ENCODE measurements around the gene IQGAP1. TPM values are rescaled to one million over a fixed set of nuclear protein-coding genes. Genes with fewer than 3 reads are reported as not detected.
"Not testable (repeated sequence)": the region's sequence is repeated elsewhere in the genome, so short reads cannot be mapped to it uniquely, and the experiment has no call there.

IQGAP1 gene, protein sequence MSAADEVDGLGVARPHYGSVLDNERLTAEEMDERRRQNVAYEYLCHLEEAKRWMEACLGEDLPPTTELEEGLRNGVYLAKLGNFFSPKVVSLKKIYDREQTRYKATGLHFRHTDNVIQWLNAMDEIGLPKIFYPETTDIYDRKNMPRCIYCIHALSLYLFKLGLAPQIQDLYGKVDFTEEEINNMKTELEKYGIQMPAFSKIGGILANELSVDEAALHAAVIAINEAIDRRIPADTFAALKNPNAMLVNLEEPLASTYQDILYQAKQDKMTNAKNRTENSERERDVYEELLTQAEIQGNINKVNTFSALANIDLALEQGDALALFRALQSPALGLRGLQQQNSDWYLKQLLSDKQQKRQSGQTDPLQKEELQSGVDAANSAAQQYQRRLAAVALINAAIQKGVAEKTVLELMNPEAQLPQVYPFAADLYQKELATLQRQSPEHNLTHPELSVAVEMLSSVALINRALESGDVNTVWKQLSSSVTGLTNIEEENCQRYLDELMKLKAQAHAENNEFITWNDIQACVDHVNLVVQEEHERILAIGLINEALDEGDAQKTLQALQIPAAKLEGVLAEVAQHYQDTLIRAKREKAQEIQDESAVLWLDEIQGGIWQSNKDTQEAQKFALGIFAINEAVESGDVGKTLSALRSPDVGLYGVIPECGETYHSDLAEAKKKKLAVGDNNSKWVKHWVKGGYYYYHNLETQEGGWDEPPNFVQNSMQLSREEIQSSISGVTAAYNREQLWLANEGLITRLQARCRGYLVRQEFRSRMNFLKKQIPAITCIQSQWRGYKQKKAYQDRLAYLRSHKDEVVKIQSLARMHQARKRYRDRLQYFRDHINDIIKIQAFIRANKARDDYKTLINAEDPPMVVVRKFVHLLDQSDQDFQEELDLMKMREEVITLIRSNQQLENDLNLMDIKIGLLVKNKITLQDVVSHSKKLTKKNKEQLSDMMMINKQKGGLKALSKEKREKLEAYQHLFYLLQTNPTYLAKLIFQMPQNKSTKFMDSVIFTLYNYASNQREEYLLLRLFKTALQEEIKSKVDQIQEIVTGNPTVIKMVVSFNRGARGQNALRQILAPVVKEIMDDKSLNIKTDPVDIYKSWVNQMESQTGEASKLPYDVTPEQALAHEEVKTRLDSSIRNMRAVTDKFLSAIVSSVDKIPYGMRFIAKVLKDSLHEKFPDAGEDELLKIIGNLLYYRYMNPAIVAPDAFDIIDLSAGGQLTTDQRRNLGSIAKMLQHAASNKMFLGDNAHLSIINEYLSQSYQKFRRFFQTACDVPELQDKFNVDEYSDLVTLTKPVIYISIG (N-terminal part only)
- total RNA-seq (100 to 1,000 TPM; 273 to 297 TPM), polyA plus RNA-seq (100 to 1,000 TPM in 1 of 2 donors, 10 to 100 TPM in 1; 61.1 to 134 TPM)
- long read RNA-seq, donor 1, partial matches to known transcripts, result 242 of 265 reads
- long read RNA-seq, donor 1, other reads (novel, unspliced or antisense), result 19 of 265 reads
- long read RNA-seq, donor 2, full-length matches to known transcripts, result 26 of 110 reads
- long read RNA-seq, donor 2, partial matches to known transcripts, result 61 of 110 reads
- long read RNA-seq, donor 2, other reads (novel, unspliced or antisense), result 23 of 110 reads

GRCh38 chr15:90387534-90388461 is at the start of gene IQGAP1:
IQGAP1 (plus strand) TSS chr15:90388242; CDS start chr15:90388342, 100 bp downstream.
- H3K4me3 ChIP-seq (ENCODE audit: low read length in 2 of 2), result peak within 1 kb of the TSS; percentile 80 to 84
- H3K27ac ChIP-seq (ENCODE audit: low read depth in 1 of 2, low read length in 2 of 2), result peak within 1 kb of the TSS; percentile 90 to 97
- WGBS, 2 donors, result 6 to 7% methylated on average over 50 to 62 of the region's 62 CpGs
- ATAC-seq (ENCODE audit: low FRiP score) (peak; percentile 98), DNase-seq (peak; percentile 99)
- peaks cover 0 to 3% of the 10 kb centered on the region in 2 donors for H3K4me1 ChIP-seq (ENCODE audit: control insufficient read depth in 1 of 2, insufficient read depth in 2 of 2, low read length in 2 of 2)
- H3K9me3 ChIP-seq (ENCODE audit: control insufficient read depth, low read length), result no peaks in the 10 kb centered on the region
- no peaks in the 10 kb centered on the region for H3K27me3 ChIP-seq (ENCODE audit: control insufficient read depth in 1 of 2, insufficient read depth in 2 of 2, low read length in 1 of 2)
- intact Hi-C loops (cut with DNase I), result no loop called here
- H3K36me3 ChIP-seq (ENCODE audit: control insufficient read depth in 1 of 2, insufficient read depth in 2 of 2, low read length in 1 of 2), result no peaks in the 10 kb centered on the region

DNA sequence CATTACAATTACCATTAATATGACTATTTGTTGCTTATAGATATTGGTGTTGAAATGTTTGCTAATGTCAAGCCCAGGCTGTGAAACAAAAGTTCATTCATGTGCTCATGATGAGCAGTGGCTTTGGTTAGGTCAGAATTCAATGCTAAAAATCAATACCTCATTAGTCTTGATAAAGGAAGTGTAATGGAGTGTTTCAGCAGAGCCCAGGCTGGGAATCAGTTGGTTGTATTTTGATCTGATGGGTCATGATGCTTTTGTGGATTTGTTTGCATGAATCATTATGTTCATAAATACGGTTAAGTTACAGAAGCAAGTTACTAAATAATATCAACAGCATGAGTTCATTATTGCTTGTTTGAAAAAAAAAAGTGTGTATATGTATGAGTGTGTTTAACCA is 49.5 kb upstream of the IQGAP1 start:
- Histone ChIP-seq H3K9me3 (ENCODE audit: control insufficient read depth, low read length) (no peaks in the 10 kb centered on the region), H3K4me1 (ENCODE audit: control insufficient read depth in 1 of 2, insufficient read depth in 2 of 2, low read length in 2 of 2) (peaks cover 0 to 4% of the 10 kb centered on the region in 2 donors), H3K27me3 (ENCODE audit: control insufficient read depth in 1 of 2, insufficient read depth in 2 of 2, low read length in 1 of 2) (no peaks in the 10 kb centered on the region), H3K36me3 (ENCODE audit: control insufficient read depth in 1 of 2, insufficient read depth in 2 of 2, low read length in 1 of 2) (no peaks in the 10 kb centered on the region), H3K4me3 (ENCODE audit: low read length in 2 of 2) (no peak overlapping the region), H3K27ac (ENCODE audit: low read depth in 1 of 2, low read length in 2 of 2) (no peak overlapping the region)
- WGBS, 2 donors, result 92 to 97% methylated on average over 1 of the region's 1 CpG
- DNase-seq, result no peak
- no peak for ATAC-seq (ENCODE audit: low FRiP score)
- intact Hi-C loops (cut with DNase I), result no loop called here

DNA sequence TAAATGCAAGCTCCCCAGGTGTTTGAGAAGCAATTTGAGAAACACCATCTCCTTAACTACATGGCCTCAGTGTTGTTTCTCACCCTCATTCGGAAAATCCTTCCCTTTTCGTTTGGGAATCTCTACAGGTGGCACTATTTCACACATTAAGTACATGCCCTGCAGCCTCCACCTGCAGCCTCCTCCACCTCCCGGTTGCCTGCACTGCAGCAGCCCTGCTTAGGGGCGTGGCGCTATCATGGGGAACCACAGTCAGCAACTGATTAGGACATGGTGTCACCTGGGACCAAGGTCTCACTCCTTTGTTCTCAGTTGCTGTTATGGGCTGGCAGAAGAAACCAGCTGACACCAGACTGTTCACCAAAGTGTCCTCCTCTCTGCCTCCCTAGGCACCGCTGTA is 47.7 kb upstream of the IQGAP1 start:
- H3K4me1 ChIP-seq (ENCODE audit: control insufficient read depth in 1 of 2, insufficient read depth in 2 of 2, low read length in 2 of 2), result peaks cover 0 to 4% of the 10 kb centered on the region in 2 donors
- H3K27me3 ChIP-seq (ENCODE audit: control insufficient read depth in 1 of 2, insufficient read depth in 2 of 2, low read length in 1 of 2), result no peaks in the 10 kb centered on the region
- 84 to 86% methylated on average over 6 of the region's 6 CpGs for WGBS, 2 donors
- H3K36me3 ChIP-seq (ENCODE audit: control insufficient read depth in 1 of 2, insufficient read depth in 2 of 2, low read length in 1 of 2), result no peaks in the 10 kb centered on the region
- no peak overlapping the region for H3K4me3 ChIP-seq (ENCODE audit: low read length in 2 of 2)
- DNase-seq (no peak), ATAC-seq (ENCODE audit: low FRiP score) (no peak)
- no peaks in the 10 kb centered on the region for H3K9me3 ChIP-seq (ENCODE audit: control insufficient read depth, low read length)
- intact Hi-C loops (cut with DNase I), result loop anchor here in 1 of 2 donors (5.0 kb wide), 1 partner anchor 547 kb away; no protein-coding TSS in a partner anchor
- no peak overlapping the region for H3K27ac ChIP-seq (ENCODE audit: low read depth in 1 of 2, low read length in 2 of 2)

DNA sequence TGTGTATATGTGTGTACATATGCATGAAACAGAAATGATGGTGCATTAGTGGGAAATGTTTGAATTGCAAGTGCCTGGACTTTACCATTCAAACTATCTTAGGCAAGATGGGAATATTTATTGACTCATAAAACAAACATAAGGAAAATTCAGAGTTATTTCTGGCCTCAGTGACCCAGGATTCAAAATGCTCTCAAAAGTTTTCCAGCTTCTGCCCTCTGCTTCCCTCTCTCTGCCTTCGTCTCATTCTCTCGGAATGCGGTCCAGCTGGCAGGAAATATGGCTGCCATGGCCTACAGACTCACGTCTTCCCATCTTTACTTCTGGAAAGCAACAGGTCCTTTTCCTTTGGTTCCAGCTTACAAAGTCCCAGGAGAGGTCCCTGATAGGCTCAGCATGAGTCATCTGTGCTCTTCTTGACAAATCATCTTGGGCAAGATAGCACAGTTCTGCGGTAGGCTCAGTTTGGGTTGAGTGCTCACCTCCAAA is 44.7 kb upstream of the IQGAP1 start:
- H3K27ac ChIP-seq (ENCODE audit: low read depth in 1 of 2, low read length in 2 of 2), result peak overlapping the region; percentile 46 to 93
- no peaks in the 10 kb centered on the region for H3K27me3 ChIP-seq (ENCODE audit: control insufficient read depth in 1 of 2, insufficient read depth in 2 of 2, low read length in 1 of 2)
- peak; percentile 26 for ATAC-seq (ENCODE audit: low FRiP score)
- no peaks in the 10 kb centered on the region for H3K36me3 ChIP-seq (ENCODE audit: control insufficient read depth in 1 of 2, insufficient read depth in 2 of 2, low read length in 1 of 2)
- peaks cover 0 to 4% of the 10 kb centered on the region in 2 donors for H3K4me1 ChIP-seq (ENCODE audit: control insufficient read depth in 1 of 2, insufficient read depth in 2 of 2, low read length in 2 of 2)
- no peaks in the 10 kb centered on the region for H3K9me3 ChIP-seq (ENCODE audit: control insufficient read depth, low read length)
- no peak overlapping the region for H3K4me3 ChIP-seq (ENCODE audit: low read length in 2 of 2)
- 0 to 8% methylated on average over 5 of the region's 5 CpGs for WGBS, 2 donors
- DNase-seq, result peak; percentile 79 to 83
- intact Hi-C loops (cut with DNase I), result loop anchor here in 1 of 2 donors (5.0 kb wide), 1 partner anchor 544 kb away; no protein-coding TSS in a partner anchor

DNA sequence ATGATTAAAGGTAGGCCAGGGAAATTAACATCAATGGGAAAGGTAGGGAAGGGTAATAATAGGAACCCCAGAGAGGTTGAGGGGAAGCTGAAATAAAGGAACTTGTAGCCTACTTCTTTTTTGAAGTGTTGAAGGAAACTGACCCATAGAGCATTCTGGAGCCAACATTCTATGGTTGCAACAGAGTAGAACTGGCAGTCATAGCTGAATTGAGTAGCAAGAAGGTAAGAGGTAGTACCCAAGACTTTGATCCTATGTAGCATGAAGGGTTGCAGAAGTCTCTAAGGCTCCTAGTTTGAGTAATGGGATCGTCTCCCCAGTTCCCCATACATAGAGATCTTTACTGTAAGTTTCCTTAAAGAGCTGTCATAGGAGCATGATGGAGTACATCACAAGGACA is 43.4 kb upstream of the IQGAP1 start:
- intact Hi-C loops (cut with DNase I), result loop anchor here in 1 of 2 donors (5.0 kb wide), 1 partner anchor 543 kb away; no protein-coding TSS in a partner anchor
- 98 to 100% methylated on average over 1 of the region's 1 CpG for WGBS, 2 donors
- H3K27ac ChIP-seq (ENCODE audit: low read depth in 1 of 2, low read length in 2 of 2), result no peak overlapping the region
- DNase-seq (no peak), ATAC-seq (ENCODE audit: low FRiP score) (no peak)
- no peaks in the 10 kb centered on the region for H3K36me3 ChIP-seq (ENCODE audit: control insufficient read depth in 1 of 2, insufficient read depth in 2 of 2, low read length in 1 of 2)
- no peaks in the 10 kb centered on the region for H3K9me3 ChIP-seq (ENCODE audit: control insufficient read depth, low read length)
- peaks cover 0 to 4% of the 10 kb centered on the region in 2 donors for H3K4me1 ChIP-seq (ENCODE audit: control insufficient read depth in 1 of 2, insufficient read depth in 2 of 2, low read length in 2 of 2)
- no peaks in the 10 kb centered on the region for H3K27me3 ChIP-seq (ENCODE audit: control insufficient read depth in 1 of 2, insufficient read depth in 2 of 2, low read length in 1 of 2)
- no peak overlapping the region for H3K4me3 ChIP-seq (ENCODE audit: low read length in 2 of 2)

DNA sequence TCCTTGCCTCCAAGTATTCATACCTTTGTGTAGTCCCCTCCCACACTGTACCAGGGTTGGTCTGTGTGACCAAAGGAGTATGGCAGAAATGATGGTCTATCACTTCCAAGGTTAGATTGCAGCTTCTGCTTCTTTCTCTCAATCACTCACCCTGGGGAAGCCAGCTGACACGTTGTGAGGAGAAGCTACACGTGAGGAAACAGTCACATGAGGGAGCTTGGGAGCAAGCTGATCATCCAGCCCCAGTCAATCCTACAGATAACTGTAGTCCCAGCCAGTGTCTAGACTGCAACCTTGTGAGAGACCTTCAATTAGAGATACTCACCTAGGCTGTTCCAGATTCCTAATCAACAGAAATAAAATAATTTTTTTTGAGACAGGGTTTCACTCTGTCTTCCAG is 42.2 kb upstream of the IQGAP1 start:
- DNase-seq (peak in 1 of 2 donors; percentile 66), ATAC-seq (ENCODE audit: low FRiP score) (no peak)
- H3K27ac ChIP-seq (ENCODE audit: low read depth in 1 of 2, low read length in 2 of 2), result no peak overlapping the region
- H3K36me3 ChIP-seq (ENCODE audit: control insufficient read depth in 1 of 2, insufficient read depth in 2 of 2, low read length in 1 of 2), result no peaks in the 10 kb centered on the region
- WGBS, 2 donors, result 55 to 65% methylated on average over 2 of the region's 2 CpGs
- H3K4me3 ChIP-seq (ENCODE audit: low read length in 2 of 2), result no peak overlapping the region
- H3K27me3 ChIP-seq (ENCODE audit: control insufficient read depth in 1 of 2, insufficient read depth in 2 of 2, low read length in 1 of 2), result no peaks in the 10 kb centered on the region
- no peaks in the 10 kb centered on the region for H3K9me3 ChIP-seq (ENCODE audit: control insufficient read depth, low read length)
- intact Hi-C loops (cut with DNase I), result no loop called here
- peaks cover 0 to 4% of the 10 kb centered on the region in 2 donors for H3K4me1 ChIP-seq (ENCODE audit: control insufficient read depth in 1 of 2, insufficient read depth in 2 of 2, low read length in 2 of 2)

GRCh38 chr15:90347431-90348065 is 40.5 kb upstream of the IQGAP1 start:
- H3K4me3 ChIP-seq (ENCODE audit: low read length in 2 of 2); H3K9me3 ChIP-seq (ENCODE audit: control insufficient read depth, low read length); H3K36me3 ChIP-seq (ENCODE audit: control insufficient read depth in 1 of 2, insufficient read depth in 2 of 2, low read length in 1 of 2); H3K27me3 ChIP-seq (ENCODE audit: control insufficient read depth in 1 of 2, insufficient read depth in 2 of 2, low read length in 1 of 2); H3K27ac ChIP-seq (ENCODE audit: low read depth in 1 of 2, low read length in 2 of 2); ATAC-seq (ENCODE audit: low FRiP score); intact Hi-C loops (cut with DNase I); H3K4me1 ChIP-seq (ENCODE audit: control insufficient read depth in 1 of 2, insufficient read depth in 2 of 2, low read length in 2 of 2); DNase-seq: not testable (repeated sequence)
- 99 to 100% methylated on average over 1 of the region's 1 CpG for WGBS, 2 donors
